Measurements from ENCODE around the gene CYP46A1.
A peak's percentile ranks its signal among the peaks of the same experiment; 100 is the strongest.

Gene CYP46A1

DNA sequence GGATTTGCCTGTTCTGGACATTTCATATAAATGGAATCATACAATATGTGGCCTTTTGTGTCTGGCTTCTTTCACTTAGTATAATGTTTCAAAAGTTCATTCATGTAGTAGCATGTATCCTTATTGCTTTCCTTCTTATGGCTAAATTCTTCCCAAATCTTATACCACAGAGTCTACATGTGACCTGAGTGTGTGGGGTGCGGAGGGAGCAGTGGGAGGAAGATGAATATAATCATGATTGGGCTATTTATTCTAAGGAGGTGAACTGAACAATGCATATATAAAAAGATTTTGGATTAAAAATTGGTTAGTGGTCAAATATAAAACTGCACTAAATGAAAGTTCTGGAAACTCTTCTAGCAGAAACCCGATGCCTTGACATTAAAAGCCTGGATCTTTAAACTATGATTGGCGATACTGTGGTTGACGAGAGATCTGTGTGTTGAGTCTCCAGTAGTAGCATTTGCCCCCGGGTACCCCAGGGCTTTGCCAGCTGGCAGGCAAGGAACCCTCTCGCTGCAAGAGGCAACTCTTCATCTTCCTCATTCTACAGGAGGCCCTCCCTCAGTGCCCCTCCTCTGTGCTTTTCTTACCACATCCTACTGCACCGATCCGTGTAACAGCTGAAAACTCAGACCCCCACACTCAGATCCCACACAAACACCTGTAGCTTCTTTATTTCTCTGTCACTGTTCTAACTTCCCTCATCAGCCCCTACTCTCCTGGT is 2.6 kb downstream of the CYP46A1 start:
- H3K9me2 ChIP-seq (ENCODE audit: low read depth, low read length) = no peaks in the 10 kb centered on the region
- no peaks in the 10 kb centered on the region for H3K36me3 ChIP-seq (ENCODE audit: insufficient read depth, low read length)
- H3K27me3 ChIP-seq (ENCODE audit: insufficient read depth, low read length) = no peaks in the 10 kb centered on the region
- H2AFZ ChIP-seq (ENCODE audit: low read length) = no peak overlapping the region
- H4K20me1 ChIP-seq (ENCODE audit: insufficient read depth, low read length) = no peaks in the 10 kb centered on the region
- H3K9ac ChIP-seq (ENCODE audit: low read length) = no peak overlapping the region
- TF ChIP-seq, protein P1, sequence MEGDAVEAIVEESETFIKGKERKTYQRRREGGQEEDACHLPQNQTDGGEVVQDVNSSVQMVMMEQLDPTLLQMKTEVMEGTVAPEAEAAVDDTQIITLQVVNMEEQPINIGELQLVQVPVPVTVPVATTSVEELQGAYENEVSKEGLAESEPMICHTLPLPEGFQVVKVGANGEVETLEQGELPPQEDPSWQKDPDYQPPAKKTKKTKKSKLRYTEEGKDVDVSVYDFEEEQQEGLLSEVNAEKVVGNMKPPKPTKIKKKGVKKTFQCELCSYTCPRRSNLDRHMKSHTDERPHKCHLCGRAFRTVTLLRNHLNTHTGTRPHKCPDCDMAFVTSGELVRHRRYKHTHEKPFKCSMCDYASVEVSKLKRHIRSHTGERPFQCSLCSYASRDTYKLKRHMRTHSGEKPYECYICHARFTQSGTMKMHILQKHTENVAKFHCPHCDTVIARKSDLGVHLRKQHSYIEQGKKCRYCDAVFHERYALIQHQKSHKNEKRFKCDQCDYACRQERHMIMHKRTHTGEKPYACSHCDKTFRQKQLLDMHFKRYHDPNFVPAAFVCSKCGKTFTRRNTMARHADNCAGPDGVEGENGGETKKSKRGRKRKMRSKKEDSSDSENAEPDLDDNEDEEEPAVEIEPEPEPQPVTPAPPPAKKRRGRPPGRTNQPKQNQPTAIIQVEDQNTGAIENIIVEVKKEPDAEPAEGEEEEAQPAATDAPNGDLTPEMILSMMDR (IDR thresholded peaks at IDR 0.05; ENCODE audit: low read length) = no peak
- TF ChIP-seq EZH2 (IDR thresholded peaks at IDR 0.05; ENCODE audit: borderline replicate concordance, low read length) = no peak
- peaks cover 13% of the 10 kb centered on the region for H3K4me1 ChIP-seq (ENCODE audit: insufficient read depth, low read length, severe bottlenecking)
- H3K9me3 ChIP-seq (ENCODE audit: low read length) = no peaks in the 10 kb centered on the region
- H3F3A ChIP-seq (ENCODE audit: insufficient read depth, low read length) = no peaks in the 10 kb centered on the region
- H3K79me2 ChIP-seq (ENCODE audit: insufficient read depth, low read length) = no peaks in the 10 kb centered on the region
- no peak overlapping the region for H3K27ac ChIP-seq (ENCODE audit: low read depth, low read length, poor library complexity, severe bottlenecking)
- H3K4me2 ChIP-seq (ENCODE audit: low read length) = no peak overlapping the region
- H3K4me3 ChIP-seq (ENCODE audit: low read depth, low read length, poor library complexity, severe bottlenecking) = no peak overlapping the region

DNA sequence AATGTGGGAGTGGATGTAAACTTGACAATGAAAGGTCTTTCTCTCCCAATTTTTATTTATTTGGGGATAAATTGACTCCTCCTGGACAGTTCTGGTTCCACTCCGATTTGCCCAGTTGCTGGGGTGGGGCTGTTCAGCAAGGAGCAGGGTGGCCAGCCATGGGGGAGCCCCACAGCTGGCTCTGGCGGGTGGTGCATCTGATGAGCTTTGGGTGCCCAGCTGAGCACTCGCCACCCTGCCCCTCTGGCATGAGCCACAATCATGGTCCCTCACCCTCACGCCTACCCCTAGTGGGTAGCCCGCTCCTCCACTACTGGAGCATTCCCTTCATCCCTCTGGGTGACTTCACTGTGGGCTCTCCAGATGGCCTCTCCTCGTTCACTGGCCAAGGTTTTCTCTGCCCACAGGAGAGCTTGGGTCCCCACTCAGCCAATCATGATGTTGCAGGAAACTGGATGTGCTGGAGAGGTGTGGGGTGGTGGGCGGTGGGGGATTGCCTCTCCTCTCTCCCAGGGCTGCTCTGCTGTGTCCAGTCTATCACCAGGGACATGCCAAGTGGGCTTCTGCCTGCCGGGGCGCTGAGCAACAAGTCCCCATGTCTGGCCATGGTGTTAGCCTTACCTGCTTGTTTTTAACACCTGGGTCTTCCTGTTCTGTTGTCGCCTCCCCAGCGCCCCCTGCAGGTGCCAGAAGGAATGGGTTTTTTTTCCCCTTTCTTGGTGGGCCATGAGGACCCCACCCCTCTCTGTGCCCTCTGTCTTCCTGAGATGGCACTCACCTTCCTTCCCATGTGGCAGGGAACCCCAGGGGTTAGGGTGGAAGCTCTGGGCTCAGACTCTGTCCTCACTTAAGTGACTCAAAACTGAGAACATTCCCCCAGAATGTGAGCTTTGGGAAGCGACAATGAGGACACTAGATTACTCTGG is 3.4 kb downstream of the CYP46A1 start:
- H3K27me3 ChIP-seq (ENCODE audit: insufficient read depth, low read length) = no peaks in the 10 kb centered on the region
- no peaks in the 10 kb centered on the region for H3K9me3 ChIP-seq (ENCODE audit: low read length)
- H3F3A ChIP-seq (ENCODE audit: insufficient read depth, low read length) = no peaks in the 10 kb centered on the region
- no peaks in the 10 kb centered on the region for H3K79me2 ChIP-seq (ENCODE audit: insufficient read depth, low read length)
- no peak overlapping the region for H3K9ac ChIP-seq (ENCODE audit: low read length)
- peaks cover 13% of the 10 kb centered on the region for H3K4me1 ChIP-seq (ENCODE audit: insufficient read depth, low read length, severe bottlenecking)
- H4K20me1 ChIP-seq (ENCODE audit: insufficient read depth, low read length) = no peaks in the 10 kb centered on the region
- H3K4me2 ChIP-seq (ENCODE audit: low read length) = no peak overlapping the region
- H3K4me3 ChIP-seq (ENCODE audit: low read depth, low read length, poor library complexity, severe bottlenecking) = no peak overlapping the region
- no peaks in the 10 kb centered on the region for H3K9me2 ChIP-seq (ENCODE audit: low read depth, low read length)
- no peaks in the 10 kb centered on the region for H3K36me3 ChIP-seq (ENCODE audit: insufficient read depth, low read length)
- TF ChIP-seq, protein P1 (IDR thresholded peaks at IDR 0.05; ENCODE audit: low read length) = peak; percentile 83
- no peak for TF ChIP-seq EZH2 (IDR thresholded peaks at IDR 0.05; ENCODE audit: borderline replicate concordance, low read length)
- H2AFZ ChIP-seq (ENCODE audit: low read length) = no peak overlapping the region
- no peak overlapping the region for H3K27ac ChIP-seq (ENCODE audit: low read depth, low read length, poor library complexity, severe bottlenecking)

DNA sequence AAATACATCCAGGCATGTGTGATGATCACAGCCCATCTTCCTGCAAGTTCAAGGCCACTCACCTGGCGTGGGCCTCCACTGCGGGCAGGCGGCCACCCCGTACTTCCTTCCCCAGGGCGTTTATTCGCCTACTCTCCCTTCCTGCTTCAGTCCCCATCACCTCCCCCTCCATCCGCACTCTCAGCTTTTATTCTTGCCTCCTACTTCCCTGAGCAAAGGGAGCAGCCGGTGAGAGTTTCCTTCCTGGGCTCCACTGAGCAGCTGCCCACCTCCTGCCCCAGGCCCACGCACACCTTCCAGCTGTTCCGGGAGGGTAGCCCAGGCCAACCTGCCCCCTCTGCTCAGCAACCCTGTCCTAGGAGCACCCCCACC is 4.1 kb downstream of the CYP46A1 start:
- Histone ChIP-seq H3K36me3 (ENCODE audit: insufficient read depth, low read length) (no peaks in the 10 kb centered on the region), H3K9me3 (ENCODE audit: low read length) (no peaks in the 10 kb centered on the region), H4K20me1 (ENCODE audit: insufficient read depth, low read length) (no peaks in the 10 kb centered on the region), H3K27me3 (ENCODE audit: insufficient read depth, low read length) (no peaks in the 10 kb centered on the region), H2AFZ (ENCODE audit: low read length) (no peak overlapping the region), H3F3A (ENCODE audit: insufficient read depth, low read length) (no peaks in the 10 kb centered on the region), H3K9me2 (ENCODE audit: low read depth, low read length) (no peaks in the 10 kb centered on the region), H3K79me2 (ENCODE audit: insufficient read depth, low read length) (no peaks in the 10 kb centered on the region), H3K4me3 (ENCODE audit: low read depth, low read length, poor library complexity, severe bottlenecking) (no peak overlapping the region), H3K9ac (ENCODE audit: low read length) (no peak overlapping the region), H3K4me2 (ENCODE audit: low read length) (no peak overlapping the region), H3K27ac (ENCODE audit: low read depth, low read length, poor library complexity, severe bottlenecking) (no peak overlapping the region), H3K4me1 (ENCODE audit: insufficient read depth, low read length, severe bottlenecking) (peaks cover 8% of the 10 kb centered on the region)
- TF ChIP-seq, protein P1 (IDR thresholded peaks at IDR 0.05; ENCODE audit: low read length) = no peak
- TF ChIP-seq EZH2 (IDR thresholded peaks at IDR 0.05; ENCODE audit: borderline replicate concordance, low read length) = no peak
